Hepatocyte (in vitro differentiated cells): Measurements from ENCODE around the gene POU3F1. TPM values are rescaled to one million over a fixed set of nuclear protein-coding genes. Genes with fewer than 3 reads are reported as not detected.

ENCODE experiments used
- DNase-seq: peaks from one replicate; pipeline ENCODE4 v3.0.0-alpha.2; 2016; ENCODE audit warnings: low spot score
- H2AFZ ChIP-seq: fragments of 200-600 bp; sonication (generic); 2 replicates; pipeline ENCODE4 v1.6.0; 2016; ENCODE audit warnings: antibody characterized with exemption, mild to moderate bottlenecking
- H3K27ac ChIP-seq: fragments of 200-600 bp; sonication (generic); 2 replicates; pipeline ENCODE4 v1.5.1; 2016; ENCODE audit warnings: mild to moderate bottlenecking
- H3K27me3 ChIP-seq: fragments of 200-600 bp; sonication (generic); 2 replicates; pipeline ENCODE4 v1.6.1; 2016
- H3K36me3 ChIP-seq: fragments of 200-600 bp; sonication (generic); replicated peaks from 2 replicates; pipeline ENCODE4 v1.5.1; 2016; ENCODE audit warnings: low read depth; ENCODE audit not compliant: insufficient read depth
- H3K4me1 ChIP-seq: fragments of 200-600 bp; sonication (generic); 2 replicates; pipeline ENCODE4 v1.5.1; 2016; ENCODE audit warnings: mild to moderate bottlenecking, moderate library complexity; ENCODE audit not compliant: insufficient read depth
- H3K4me2 ChIP-seq: fragments of 200-600 bp; sonication (generic); 2 replicates; pipeline ENCODE4 v1.6.0; 2016
- H3K4me3 ChIP-seq: fragments of 200-600 bp; sonication (generic); 2 replicates; pipeline ENCODE4 v1.5.1; 2016; ENCODE audit warnings: mild to moderate bottlenecking
- H3K79me2 ChIP-seq: fragments of 200-600 bp; sonication (generic); 2 replicates; pipeline ENCODE4 v1.6.0; 2017; ENCODE audit warnings: mild to moderate bottlenecking
- H3K9me2 ChIP-seq: fragments of 200-600 bp; sonication (generic); replicated peaks from 2 replicates; pipeline ENCODE4 v1.6.0; 2017; ENCODE audit warnings: mild to moderate bottlenecking; ENCODE audit not compliant: insufficient read depth
- H3K9me3 ChIP-seq: fragments of 200-600 bp; sonication (generic); 2 replicates; pipeline ENCODE4 v1.5.1; 2016; ENCODE audit warnings: low read depth, mild to moderate bottlenecking
- H4K20me1 ChIP-seq: fragments of 200-600 bp; sonication (generic); 2 replicates; pipeline ENCODE4 v1.6.0; 2016; ENCODE audit warnings: mild to moderate bottlenecking; ENCODE audit not compliant: insufficient read depth, poor library complexity, severe bottlenecking
- CTCF ChIP-seq: fragments of 200-600 bp; sonication (generic); IDR thresholded peaks from 2 replicates; pipeline ENCODE4 v1.5.1; 2016; ENCODE audit warnings: antibody characterized with exemption, mild to moderate bottlenecking; ENCODE audit not compliant: poor library complexity
- EZH2 ChIP-seq: fragments of 200-600 bp; sonication (generic); IDR thresholded peaks from 2 replicates; pipeline ENCODE4 v1.6.1; 2016; ENCODE audit warnings: antibody characterized with exemption, mild to moderate bottlenecking, borderline replicate concordance
- EZH2phosphoT487 ChIP-seq: fragments of 200-600 bp; sonication (generic); IDR thresholded peaks from one replicate; pipeline ENCODE4 v1.6.1; 2018; ENCODE audit warnings: antibody characterized with exemption, mild to moderate bottlenecking, low read depth, moderate library complexity; ENCODE audit not compliant: unreplicated experiment, severe bottlenecking
- WGBS: methylation state at CpG from one replicate; pipeline ENCODE4 v1.1.6; 2016; ENCODE audit warnings: low lambda C conversion rate; ENCODE audit errors: missing lambda C conversion rate; 5-methylcytosine and 5-hydroxymethylcytosine counted together
- polyA plus RNA-seq: library from polyadenylated mRNA; unstranded; fragments of >200 nt; fragmentation: Nextera tagmentation; extraction: Ambion mirVana; gene quantifications from 2 replicates; pipeline ENCODE4 v1.2.1, GENCODE V29; 2016
- total RNA-seq: library from RNA; depleted of rRNA; stranded (reverse); fragments of >200 nt; gene quantifications from 2 replicates; pipeline ENCODE4 v1.2.3, GENCODE V29; 2014

Gene POU3F1
- total and polyA plus RNA-seq, 2 experiments from 2014 or later: 0.73 TPM; not detected in 1

- Histone ChIP-seq H4K20me1 (no peaks in the 10 kb centered on the region), H2AFZ (no peak overlapping the region), H3K9me3 (no peaks in the 10 kb centered on the region), H3K27ac (no peak overlapping the region), H3K79me2 (no peaks in the 10 kb centered on the region), H3K4me1 (no peaks in the 10 kb centered on the region), H3K9me2 (no peaks in the 10 kb centered on the region), H3K27me3 (no peaks in the 10 kb centered on the region), H3K4me2 (no peak overlapping the region), H3K4me3 (no peak overlapping the region), H3K36me3 (no peaks in the 10 kb centered on the region)
- TF ChIP-seq EZH2phosphoT487: no peak
- no peak for TF ChIP-seq CTCF
- no peak for TF ChIP-seq EZH2
- no peak for DNase-seq
- WGBS: 85% methylated on average over 2 of the region's 2 CpGs
Observed at GRCh38 chr1:38084113-38084512, 37.5 kb upstream of the POU3F1 start.

- 71% methylated on average over 7 of the region's 7 CpGs for WGBS
- DNase-seq: no peak
- no peaks in the 10 kb centered on the region for H3K9me2 ChIP-seq
- H4K20me1 ChIP-seq: no peaks in the 10 kb centered on the region
- TF ChIP-seq EZH2 (no peak), EZH2phosphoT487 (no peak), CTCF (no peak)
- H2AFZ ChIP-seq: no peak overlapping the region
- H3K27ac ChIP-seq: no peak overlapping the region
- H3K36me3 ChIP-seq: no peaks in the 10 kb centered on the region
- no peaks in the 10 kb centered on the region for H3K79me2 ChIP-seq
- H3K4me1 ChIP-seq: no peaks in the 10 kb centered on the region
- H3K27me3 ChIP-seq: no peaks in the 10 kb centered on the region
- H3K4me3 ChIP-seq: no peak overlapping the region
- no peak overlapping the region for H3K4me2 ChIP-seq
- no peaks in the 10 kb centered on the region for H3K9me3 ChIP-seq
Observed at GRCh38 chr1:38083541-38083940, 36.9 kb upstream of the POU3F1 start.

GRCh38 chr1:38082769-38083263 lies 36.2 kb upstream of the POU3F1 start:
- peak; percentile 26 for DNase-seq
- 77% methylated on average over 3 of the region's 3 CpGs for WGBS
- no peaks in the 10 kb centered on the region for H3K27me3 ChIP-seq
- H3K27ac ChIP-seq: no peak overlapping the region
- no peak overlapping the region for H2AFZ ChIP-seq
- no peaks in the 10 kb centered on the region for H3K9me2 ChIP-seq
- no peaks in the 10 kb centered on the region for H3K4me1 ChIP-seq
- no peak overlapping the region for H3K4me2 ChIP-seq
- H3K79me2 ChIP-seq: no peaks in the 10 kb centered on the region
- no peak overlapping the region for H3K4me3 ChIP-seq
- no peaks in the 10 kb centered on the region for H3K9me3 ChIP-seq
- no peaks in the 10 kb centered on the region for H3K36me3 ChIP-seq
- TF ChIP-seq CTCF (no peak), EZH2 (no peak), EZH2phosphoT487 (no peak)
- H4K20me1 ChIP-seq: no peaks in the 10 kb centered on the region

GRCh38 chr1:38079019-38079418 lies 32.4 kb upstream of the POU3F1 start:
- H3K27me3 ChIP-seq: no peaks in the 10 kb centered on the region
- no peaks in the 10 kb centered on the region for H3K79me2 ChIP-seq
- H3K4me3 ChIP-seq: no peak overlapping the region
- no peaks in the 10 kb centered on the region for H4K20me1 ChIP-seq
- no peak overlapping the region for H3K27ac ChIP-seq
- no peaks in the 10 kb centered on the region for H3K9me3 ChIP-seq
- WGBS: 84% methylated on average over 4 of the region's 4 CpGs
- no peak overlapping the region for H2AFZ ChIP-seq
- H3K4me1 ChIP-seq: no peaks in the 10 kb centered on the region
- no peaks in the 10 kb centered on the region for H3K9me2 ChIP-seq
- H3K36me3 ChIP-seq: no peaks in the 10 kb centered on the region
- DNase-seq: no peak
- no peak overlapping the region for H3K4me2 ChIP-seq
- no peak for TF ChIP-seq CTCF
- TF ChIP-seq EZH2: no peak
- TF ChIP-seq EZH2phosphoT487: no peak
